GM12892 (cell line): ENCODE data around the gene YJU2.

ENCODE experiments used
- DNase-seq: peaks from one replicate; pipeline ENCODE4 v3.0.0; 2011; ENCODE audit not compliant: insufficient read length
- FAIRE-seq: peaks from 2 replicates; lab custom pipeline; 2011; peaks lifted over from hg19 to GRCh38; lab: Jason Lieb, UNC
- POLR2A ChIP-seq: IDR thresholded peaks from 2 replicates; pipeline ENCODE4 v1.6.1; 2011; ENCODE audit warnings: low read depth, low read length, control low read depth
- POLR2AphosphoS5 ChIP-seq: IDR thresholded peaks from 2 replicates; pipeline ENCODE4 v1.6.1; 2011; ENCODE audit warnings: low read depth, low read length, control low read depth
- TAF1 ChIP-seq: IDR thresholded peaks from 2 replicates; pipeline ENCODE4 v1.6.1; 2011; ENCODE audit warnings: low read depth, mild to moderate bottlenecking, control low read depth, low read length, borderline replicate concordance

YJU2 gene

GRCh38 chr19:4305257-4305612 lies 58.4 kb downstream of the YJU2 start:
- FAIRE-seq (no peak), DNase-seq (no peak)
- no peak for TF ChIP-seq TAF1
- no peak for TF ChIP-seq POLR2AphosphoS5
- no peak for TF ChIP-seq POLR2A

GRCh38 chr19:4305659-4306058 lies 58.8 kb downstream of the YJU2 start:
- DNase-seq, result no peak
- no peak for FAIRE-seq
- TF ChIP-seq TAF1 (no peak), POLR2AphosphoS5 (no peak)

DNA sequence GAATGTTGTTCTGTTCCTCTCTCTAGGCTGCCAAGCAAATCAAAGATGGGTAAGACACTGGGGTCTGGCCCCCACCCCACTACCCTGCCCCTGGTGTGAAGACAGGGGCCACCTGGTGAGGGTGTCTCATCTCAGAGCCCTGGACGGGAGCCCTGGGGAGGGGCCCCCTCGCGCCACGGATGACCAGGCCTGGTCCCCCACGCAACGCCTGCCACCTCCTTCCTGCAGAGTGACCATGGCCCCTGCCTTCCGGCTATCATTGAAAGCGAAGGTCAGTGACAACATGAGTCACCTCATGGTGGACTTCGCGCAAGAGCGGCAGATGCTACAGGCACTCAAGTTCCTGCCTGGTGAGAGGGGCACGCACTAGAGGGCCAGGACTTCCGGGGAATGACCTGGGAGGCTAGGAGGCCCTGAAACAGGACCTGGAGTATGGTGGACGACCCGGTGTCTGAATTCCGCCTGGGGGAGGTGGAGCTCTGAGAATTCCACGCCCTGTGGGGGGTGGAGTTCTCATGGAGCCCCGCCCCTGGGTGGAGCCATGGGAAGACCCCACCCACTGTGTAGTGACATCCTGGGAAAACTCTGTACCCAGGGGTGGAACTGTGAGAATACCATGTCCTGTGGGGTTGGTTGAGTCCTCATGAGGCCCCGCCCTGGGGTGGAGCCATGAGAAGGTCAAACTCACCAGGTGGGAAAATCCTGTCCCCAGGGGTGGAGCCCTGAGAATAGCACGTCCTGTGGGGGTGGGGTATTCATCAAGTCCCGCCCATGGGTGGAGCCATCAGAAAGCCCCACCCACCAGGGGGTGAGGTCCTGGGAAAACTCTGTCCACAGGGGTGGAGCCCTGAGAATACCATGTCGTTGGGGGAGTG lies 63.6 kb downstream of the YJU2 start:
- no peak for DNase-seq
- TF ChIP-seq TAF1 (no peak), POLR2A (no peak), POLR2AphosphoS5 (no peak)
- FAIRE-seq, result no peak

DNA sequence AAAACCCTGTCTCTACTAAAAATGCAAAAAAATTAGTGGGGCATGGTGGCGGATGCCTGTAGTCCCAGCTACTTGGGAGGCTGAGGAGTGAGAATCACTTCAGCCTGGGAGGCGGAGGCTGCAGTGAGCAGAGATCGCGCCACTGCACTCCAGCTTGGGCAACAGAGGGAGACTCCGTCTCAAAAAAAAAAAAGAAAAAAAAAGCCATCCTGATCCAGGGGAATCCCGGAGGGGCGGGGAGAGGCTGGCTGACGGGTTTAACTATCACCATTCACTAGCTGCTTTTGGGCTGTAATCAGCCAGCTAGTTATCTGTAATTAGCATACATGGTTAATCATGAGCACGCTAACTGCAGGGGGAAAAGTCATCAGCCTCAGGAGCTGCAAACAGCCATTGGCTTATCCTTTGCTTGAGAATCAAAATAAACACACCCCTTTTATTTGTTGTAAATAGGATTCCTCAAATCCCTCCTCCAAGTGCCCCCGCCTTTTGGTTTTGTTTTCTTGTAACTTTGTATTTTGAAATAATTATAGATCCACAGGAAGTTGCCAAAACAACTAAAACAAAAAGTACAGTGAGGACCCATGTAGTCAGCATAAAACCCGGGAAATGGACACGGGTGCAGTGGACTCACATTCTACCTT lies 67.1 kb downstream of the YJU2 start:
- no peak for FAIRE-seq
- no peak for TF ChIP-seq POLR2AphosphoS5
- no peak for TF ChIP-seq POLR2A
- TF ChIP-seq TAF1, result no peak
- DNase-seq, result no peak

DNA sequence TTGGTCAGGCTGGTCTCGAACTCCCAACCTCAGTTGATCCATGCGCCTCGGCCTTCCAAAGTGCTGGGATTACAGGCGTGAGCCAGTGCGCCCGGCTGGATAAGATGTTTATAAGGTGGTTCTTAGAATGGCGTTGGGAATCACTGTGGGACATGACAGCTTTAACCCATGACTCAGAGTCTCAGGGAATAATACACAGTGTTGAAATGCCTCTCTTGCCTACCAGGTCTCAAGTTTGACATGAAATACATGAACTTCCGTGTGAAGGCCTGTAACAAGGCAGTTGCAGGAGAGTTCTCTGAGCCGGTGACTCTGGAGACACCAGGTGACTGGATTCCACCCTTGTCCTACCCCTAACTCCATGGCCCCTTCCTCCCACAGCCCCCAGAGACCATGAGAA lies 70.1 kb downstream of the YJU2 start:
- TF ChIP-seq POLR2A (no peak), TAF1 (no peak), POLR2AphosphoS5 (no peak)
- DNase-seq (no peak), FAIRE-seq (no peak)

DNA sequence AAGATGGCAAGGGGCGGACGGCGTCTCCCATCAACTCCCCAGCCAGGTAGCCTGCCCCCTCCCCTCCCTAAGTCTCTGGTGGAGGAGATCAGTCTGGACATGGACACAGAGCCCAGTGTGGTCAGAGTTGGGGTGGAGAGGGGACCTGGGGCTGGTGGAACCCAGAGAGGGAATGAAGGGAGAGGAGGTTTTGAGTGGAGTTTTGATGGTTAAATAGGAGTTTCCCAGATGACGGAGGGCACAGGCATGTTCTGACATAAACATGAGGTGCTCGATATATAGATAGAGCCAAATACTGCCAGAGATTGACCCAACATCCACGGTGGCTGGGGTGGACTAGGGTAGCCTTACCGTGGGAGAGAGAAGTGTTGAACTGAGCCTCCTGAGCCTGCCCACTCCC lies 71.6 kb downstream of the YJU2 start:
- DNase-seq (no peak), FAIRE-seq (no peak)

More for the DNA sequence above, 71.6 kb downstream of the YJU2 start:
- TF ChIP-seq POLR2A (no peak), TAF1 (no peak), POLR2AphosphoS5 (no peak)
